LHCN-M2 (cell line): Measurements from ENCODE around the gene UBE2J2. TPM values are rescaled to one million over a fixed set of nuclear protein-coding genes. Genes with fewer than 3 reads are reported as not detected.

Experiments
- DNase-seq: peaks from one replicate; pipeline ENCODE4 v3.0.0-alpha.2; 2012; ENCODE audit warnings: low read depth
- total RNA-seq: library from RNA; depleted of rRNA; stranded (reverse); fragments of >200 nt; gene quantifications from 2 replicates; pipeline ENCODE4 v1.2.3, GENCODE V29; 2014

UBE2J2 gene
- total RNA-seq, 1 experiment from 2014 or later: 62.3 TPM

DNA sequence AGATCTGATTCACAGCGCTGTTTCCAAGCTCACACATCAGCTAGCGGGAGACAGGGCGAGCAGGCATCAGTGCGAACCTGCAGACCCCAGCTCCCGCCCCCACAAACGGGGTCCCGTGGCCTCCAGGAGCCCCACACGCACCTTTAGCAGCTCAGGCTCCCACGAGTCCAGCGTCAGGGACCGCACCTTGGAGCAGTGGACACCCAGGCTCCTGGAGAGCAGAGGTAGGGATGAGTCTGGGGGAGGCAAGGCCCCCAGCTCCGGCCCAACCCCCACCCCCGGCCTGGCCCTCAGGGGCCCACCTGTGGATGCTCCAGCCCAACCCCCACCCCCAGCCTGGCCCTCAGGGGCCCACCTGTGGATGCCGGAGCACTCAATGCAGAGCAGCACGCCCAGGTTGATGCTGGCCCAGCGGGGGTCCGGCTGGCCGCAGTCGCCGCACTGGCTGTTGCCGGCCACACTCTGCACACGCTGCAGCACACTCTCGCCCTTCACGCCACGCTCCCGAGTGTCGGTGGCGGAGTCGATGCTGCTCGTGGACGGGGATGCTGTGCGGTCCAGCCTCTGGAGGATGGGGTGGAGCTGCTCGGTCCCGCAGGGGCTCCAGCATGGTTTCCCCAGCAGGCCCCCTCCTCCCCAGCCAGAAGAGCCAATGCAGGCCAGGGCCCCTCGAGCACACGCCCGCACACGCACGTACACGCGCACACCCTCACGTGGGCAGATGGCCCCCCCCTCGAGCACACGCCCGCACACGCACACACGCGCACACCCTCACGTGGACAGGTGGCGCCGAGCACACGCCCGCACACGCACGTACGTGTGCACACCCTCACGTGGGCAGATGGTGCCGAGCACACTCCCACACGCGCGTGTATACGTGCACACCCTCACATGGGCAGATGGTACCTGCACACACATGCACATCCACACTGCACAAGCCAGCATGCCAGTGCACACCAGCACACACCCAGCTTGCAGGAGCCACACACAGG is 22.7 kb upstream of the UBE2J2 start:
- no peak for DNase-seq

DNA sequence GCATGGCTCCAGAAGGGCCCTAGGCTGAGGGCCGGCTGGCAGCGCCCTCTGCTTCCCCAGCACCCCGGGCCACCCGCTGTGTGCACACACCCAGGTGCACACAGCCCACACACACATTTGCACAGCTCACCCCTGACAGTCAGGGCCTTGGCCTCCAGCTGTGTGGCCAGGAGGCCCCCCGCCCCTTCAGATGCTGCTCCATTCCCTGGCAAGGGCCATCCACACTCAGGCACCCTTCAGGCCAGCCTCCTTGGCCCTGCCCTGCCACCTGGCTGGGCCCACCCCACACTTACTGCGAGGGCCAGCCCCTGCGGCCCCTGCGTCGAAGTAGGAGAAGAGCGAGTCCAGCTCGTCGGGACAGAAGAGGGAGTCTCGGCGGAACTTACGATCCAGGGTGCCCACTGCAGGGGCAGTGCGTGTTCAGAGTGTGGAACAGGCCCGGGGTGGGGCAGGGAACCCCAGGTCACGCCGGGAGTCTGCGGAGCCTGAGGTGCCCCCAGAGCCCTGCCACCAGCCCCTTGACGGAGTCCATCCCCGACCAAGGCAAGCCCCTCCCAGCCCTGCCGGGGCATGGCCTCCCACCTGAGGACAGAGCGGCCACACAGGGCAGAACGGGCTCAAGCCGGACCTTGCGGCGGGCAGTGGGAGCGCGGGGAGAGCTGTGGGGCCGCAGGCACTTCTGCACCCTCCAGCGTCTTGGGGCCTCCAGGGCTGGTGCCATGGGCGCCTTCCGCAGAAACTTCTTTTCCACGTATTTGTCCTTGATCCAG is 21.7 kb upstream of the UBE2J2 start:
- no peak for DNase-seq

DNA sequence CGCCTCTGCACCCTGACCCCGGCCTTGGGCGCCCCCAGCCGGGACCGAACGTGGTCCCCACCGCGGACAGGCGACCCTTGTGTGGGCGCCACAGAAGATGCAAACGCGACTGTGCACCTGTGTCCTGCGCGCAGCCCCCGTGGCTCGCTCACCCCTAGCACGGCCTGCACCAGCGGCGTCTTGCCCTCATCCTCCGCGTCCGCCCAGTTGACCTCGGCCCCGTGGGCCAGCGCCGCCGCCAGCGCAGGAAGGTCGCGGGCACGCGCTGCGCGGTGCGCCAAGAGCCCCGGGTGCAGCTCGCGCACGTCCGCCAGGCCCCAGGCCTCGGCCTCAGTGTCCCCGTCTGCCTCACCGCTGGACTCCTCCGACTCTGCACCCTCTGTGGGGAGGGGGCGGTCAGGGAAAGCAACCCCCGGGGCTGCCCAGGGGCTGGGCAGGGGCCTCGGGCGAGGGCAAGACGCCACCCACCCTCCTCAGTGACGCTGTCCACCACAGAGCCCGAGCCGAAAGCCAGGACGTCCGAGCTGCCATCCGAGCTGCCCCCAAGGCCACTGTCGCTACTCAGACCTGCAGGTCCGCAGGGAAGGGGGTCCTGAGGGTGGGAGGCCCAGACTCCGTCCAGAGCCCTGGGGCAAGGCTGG is 20.7 kb upstream of the UBE2J2 start:
- no peak for DNase-seq

DNA sequence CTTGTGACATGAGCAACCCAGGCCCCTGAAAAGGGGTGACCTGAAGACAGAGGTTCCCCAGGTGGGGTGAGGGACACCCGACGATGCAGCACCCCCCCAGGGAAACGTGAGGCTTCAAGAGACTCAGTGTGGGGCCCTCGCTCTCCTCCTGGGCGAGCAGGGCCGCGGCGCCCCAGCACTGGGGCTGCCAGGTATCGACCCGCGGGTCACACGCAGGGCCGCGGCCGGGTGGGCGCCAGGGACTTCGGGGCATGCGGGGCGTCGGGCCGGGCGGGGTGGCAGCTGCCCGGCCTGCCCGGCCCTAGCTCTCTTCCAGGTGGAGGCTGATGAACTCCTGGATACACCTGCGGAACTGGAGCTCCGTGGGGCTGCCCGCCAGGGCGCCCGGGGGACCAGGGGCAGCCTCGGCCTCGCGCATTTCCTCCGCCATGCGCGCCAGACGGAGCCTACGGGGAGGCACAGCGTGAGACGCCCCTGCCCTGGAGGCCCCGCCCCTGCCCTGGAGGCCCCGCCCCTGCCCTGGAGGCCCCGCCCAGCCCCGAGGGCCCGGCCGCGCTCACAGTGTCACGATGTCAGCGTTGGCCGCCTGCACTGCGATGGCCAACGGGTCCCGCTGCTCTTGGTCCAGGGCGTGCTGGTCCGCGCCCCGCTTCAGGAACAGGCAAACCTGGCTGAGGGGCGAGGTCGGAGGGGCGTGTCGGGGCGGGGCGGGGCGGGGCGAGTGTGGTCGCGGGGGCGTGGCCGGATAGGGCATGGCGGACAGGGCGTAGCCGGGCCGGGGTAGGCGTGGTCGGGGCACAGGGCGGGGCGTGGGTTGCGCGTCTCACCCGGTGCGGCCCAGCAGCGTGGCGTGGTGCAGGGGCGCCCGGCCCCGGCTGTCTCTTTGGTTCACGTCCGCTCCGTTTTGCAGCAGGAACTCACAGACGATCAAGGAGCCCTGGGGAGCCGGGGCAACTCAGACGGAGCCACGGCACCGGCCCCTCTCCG is 19.9 kb upstream of the UBE2J2 start:
- DNase-seq: no peak

DNA sequence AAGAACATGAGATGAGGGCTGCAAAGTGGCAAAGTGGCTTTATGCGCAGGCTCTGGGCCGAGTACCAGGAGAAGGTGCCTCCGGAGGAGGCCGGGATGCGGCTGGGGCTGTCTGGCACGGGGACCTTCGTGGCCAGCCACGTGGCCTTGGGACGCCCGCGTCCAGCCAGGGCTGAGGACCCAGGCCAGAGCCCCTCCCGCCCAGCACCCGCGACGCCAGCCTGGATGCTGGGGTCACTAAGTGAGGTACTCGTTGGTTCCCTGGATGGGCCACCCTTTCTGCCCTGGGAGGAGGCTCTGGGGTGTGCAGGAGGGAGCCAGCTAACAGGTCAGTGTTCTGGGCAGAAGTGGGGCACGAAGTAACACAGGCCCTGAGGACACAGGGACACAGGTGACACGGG is 19.2 kb upstream of the UBE2J2 start:
- no peak for DNase-seq

DNA sequence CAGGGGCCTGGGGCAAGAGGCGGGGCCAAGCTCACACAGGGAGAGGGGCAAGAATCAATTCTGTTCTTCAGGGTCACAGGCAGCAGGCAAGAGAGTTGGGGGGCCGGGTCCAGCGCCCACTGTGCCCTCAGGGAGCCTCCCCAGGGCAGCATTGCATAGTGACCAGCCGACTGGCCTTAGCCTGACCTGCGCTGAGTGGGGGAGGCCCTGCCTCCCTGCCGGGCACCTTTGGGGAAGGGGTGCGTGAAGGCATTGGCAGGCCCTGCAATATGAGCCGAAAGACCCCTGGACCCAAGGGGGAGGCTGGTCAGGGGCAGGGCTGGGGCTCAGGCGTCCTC is 18.8 kb upstream of the UBE2J2 start:
- no peak for DNase-seq

DNA sequence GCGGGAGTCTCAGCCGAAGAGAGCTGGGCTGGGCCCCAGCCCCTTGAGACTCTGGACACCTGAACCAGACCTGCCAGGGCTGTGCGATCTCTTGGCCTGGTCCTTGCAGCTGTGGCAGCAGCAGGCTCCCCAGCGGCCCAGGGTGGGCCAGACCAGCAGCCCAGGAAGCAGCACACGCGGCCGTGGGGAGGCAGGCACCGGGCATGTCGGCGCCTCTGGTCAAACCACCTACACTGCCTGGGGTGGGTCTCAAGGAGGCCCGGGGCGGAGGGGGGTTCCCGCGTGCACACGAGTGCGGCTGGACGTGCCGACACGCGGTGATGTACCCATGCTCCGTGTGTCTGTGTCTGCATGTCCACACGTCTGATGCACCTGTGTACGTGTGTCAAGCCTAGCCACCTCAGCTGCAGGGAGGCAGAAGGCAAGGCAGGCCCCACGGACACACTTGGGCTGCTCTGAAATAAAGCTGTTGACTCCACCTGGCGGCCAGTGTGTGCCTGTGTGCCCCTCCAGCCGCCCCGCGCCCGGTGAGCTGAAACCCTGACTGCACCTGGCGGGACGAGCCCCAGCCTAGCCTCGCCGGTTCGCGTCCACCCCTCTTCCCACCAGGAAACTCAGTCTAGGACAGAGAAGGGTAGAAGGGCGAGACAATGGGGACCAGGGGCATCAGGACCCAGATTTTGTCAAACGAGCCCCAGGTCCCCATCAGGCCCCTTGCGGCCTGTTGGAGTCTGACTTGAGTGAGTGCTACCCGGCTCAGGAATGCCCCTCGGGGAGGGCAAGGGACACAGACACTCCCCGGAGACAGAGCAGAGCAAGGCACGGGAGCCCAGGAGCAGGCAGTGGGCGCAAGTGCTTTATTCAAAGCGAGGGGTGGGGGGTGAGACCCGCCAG is 18.1 kb upstream of the UBE2J2 start:
- peak; percentile 43 for DNase-seq

DNA sequence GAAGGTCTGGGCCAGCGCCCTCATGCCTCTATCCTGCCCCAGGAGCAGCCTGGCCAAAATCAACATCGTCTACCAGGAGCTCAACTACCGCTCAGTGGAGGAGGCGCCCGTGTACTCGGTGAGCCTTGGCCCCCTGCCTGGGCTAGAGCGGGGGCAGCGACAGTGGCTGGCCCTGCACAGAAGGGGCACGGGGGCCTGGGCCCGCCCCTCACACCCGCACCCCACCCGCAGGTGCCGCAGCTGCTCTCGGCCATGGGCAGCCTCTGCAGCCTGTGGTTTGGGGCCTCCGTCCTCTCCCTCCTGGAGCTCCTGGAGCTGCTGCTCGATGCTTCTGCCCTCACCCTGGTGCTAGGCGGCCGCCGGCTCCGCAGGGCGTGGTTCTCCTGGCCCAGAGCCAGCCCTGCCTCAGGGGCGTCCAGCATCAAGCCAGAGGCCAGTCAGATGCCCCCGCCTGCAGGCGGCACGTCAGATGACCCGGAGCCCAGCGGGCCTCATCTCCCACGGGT is 17.4 kb upstream of the UBE2J2 start:
- DNase-seq: no peak

DNA sequence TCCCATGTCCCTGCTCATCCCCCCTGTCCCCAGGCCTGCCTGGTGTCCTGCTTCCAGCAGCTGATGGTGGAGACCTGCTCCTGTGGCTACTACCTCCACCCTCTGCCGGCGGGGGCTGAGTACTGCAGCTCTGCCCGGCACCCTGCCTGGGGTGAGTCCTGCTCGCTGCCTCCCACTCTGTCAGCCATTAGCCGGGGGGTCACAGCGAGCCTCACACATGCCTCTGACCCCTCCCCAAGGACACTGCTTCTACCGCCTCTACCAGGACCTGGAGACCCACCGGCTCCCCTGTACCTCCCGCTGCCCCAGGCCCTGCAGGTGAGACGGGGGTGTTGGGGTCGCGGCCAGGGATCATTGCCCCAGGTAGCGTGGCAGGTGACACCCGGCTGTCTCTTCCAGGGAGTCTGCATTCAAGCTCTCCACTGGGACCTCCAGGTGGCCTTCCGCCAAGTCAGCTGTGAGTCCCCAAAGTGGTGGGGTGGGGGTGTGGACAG is 16.6 kb upstream of the UBE2J2 start:
- DNase-seq: no peak

DNA sequence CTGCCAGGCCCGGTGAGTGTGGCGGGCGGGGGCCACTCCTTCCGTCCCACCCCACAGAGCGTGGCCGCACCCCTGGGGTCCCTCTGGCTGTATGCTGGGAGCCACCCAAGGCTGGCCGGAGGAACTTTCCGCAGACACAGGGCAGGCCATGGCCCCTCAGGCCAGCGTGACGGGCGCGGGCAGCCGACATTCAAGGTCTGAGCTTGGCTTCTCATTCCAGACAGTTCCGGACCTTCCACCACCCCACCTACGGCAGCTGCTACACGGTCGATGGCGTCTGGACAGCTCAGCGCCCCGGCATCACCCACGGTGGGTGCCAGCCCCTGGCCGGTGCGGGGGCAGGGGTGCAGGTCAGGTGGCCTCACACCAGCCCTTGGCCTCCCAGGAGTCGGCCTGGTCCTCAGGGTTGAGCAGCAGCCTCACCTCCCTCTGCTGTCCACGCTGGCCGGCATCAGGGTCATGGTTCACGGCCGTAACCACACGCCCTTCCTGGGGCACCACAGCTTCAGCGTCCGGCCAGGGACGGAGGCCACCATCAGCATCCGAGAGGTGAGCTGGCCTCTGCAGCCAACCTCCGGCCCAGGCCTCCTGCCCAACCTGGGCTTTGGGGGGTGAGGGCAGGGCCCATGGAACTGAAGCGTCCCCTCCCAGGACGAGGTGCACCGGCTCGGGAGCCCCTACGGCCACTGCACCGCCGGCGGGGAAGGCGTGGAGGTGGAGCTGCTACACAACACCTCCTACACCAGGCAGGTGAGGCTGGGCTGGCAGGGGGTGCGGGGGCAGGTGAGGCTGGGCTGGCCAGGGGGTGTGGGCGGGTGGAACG is 13.8 kb upstream of the UBE2J2 start:
- DNase-seq: no peak

DNA sequence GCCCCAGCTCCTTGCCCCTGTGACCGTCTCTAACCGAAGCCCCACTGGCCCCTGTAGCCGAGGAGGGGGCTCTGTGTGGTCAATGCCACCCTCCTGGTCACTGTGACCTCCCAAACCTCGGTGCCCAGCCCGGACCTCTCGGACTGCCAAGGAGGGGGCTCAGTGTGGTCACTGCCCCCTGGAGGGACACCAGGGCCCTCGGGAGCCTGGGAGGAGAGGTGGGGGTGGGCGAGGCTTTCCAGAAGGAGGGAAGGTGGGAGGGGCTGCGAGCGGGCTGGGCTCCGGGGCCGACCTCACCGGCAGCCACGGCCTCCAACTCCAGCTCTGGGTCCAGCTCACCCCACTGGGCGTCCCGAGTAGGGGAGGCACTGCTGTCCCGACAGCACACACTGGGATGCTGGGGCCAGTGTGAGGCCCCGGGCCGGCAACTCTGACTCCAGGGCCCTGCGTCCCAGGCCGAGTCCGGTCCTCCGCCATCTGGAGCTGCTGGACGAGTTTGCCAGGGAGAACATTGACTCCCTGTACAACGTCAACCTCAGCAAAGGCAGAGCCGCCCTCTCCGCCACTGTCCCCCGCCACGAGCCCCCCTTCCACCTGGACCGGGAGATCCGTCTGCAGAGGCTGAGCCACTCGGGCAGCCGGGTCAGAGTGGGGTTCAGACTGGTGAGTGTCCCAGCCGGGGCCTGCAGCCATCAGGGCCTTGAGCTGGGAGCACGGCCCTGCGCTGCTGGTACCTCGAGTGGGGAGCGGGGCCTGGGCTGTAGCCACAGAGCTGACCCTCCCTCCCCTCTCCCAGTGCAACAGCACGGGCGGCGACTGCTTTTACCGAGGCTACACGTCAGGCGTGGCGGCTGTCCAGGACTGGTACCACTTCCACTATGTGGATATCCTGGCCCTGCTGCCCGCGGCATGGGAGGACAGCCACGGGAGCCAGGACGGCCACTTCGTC is 12.9 kb upstream of the UBE2J2 start:
- DNase-seq: no peak

DNA sequence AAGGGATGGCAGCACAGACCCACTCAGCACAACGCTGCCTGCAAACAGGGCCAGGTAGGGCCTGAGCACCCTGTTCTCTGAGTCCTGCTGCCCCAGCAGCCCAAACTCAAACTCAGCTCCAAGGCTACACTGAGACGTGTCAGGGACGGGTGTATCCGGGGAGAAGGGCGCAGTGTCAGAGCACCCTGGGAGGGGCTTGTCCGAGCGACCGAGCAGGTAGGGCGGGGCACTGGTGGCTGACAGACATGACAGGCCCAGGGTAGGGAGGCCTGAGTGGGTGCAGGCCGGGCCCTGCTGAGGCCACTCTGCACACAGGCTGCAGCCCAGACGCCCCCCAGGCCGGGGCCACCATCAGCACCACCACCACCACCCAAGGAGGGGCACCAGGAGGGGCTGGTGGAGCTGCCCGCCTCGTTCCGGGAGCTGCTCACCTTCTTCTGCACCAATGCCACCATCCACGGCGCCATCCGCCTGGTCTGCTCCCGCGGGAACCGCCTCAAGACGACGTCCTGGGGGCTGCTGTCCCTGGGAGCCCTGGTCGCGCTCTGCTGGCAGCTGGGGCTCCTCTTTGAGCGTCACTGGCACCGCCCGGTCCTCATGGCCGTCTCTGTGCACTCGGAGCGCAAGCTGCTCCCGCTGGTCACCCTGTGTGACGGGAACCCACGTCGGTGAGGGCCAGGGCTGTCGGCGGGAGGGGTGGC is 12.1 kb upstream of the UBE2J2 start:
- DNase-seq: no peak

DNA sequence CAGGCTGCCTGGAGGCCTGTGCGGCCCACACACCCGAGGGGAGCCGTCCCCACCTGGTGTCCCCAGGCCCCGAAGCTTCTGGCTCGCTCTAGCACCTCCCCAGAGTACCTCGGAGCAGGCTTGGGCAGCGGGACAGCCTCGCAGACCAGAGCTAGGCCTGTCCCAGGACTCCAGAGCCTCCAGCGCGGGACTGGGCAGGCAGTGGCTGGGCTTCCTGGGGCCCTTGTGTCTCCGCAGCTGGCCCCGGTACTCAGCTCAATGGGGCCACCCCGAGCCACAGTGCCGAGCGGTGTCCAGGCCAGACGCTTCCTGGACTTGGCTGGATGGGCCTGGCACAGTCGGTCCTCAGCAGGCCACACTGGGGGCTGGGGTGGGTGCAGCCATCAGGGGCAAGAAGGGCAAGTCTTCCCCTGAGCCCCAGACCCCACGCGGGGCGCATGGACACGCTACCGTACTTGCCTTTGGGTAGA is 11.5 kb upstream of the UBE2J2 start:
- DNase-seq: no peak

DNA sequence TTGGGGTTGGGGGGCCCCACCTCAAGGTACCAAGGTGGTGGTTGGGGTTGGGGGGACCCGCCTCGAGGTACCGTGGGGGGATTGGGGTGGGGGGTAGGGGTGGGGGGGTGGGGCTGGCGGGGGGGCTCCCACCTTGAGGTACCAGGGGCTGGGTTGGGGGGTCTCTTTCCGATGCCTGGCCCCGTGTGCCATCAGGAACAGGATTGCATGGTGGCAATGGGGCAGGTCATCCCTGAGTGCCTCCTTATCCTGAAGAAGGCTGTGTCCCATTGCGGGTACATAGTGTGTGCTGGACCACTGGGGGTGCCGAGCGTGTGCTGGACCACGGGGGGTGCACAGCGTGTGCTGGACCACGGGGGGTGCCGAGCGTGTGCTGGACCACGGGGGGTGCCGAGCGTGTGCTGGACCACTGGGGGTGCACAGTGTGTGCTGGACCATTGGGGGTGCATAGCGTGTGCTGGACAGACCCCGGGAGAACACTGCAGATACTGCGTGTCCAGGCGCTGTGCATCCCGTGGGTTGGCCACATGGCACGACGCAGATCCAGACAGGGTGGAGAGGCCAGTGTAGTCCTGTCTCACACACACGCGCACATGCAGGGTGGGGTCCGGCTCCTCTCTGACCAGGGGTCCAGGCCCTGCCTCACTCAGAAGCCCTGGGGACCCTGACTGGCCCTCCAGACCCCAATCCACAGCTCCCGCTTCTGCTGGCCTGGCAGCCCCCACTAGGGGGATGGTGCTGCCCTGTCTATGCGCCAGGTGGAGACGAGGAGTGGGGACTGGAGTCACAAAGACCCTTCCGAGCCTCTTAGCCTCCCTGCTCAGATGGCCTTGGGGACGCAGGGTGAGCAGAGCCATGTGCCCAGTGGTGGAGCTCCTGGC is 10.8 kb upstream of the UBE2J2 start:
- no peak for DNase-seq

DNA sequence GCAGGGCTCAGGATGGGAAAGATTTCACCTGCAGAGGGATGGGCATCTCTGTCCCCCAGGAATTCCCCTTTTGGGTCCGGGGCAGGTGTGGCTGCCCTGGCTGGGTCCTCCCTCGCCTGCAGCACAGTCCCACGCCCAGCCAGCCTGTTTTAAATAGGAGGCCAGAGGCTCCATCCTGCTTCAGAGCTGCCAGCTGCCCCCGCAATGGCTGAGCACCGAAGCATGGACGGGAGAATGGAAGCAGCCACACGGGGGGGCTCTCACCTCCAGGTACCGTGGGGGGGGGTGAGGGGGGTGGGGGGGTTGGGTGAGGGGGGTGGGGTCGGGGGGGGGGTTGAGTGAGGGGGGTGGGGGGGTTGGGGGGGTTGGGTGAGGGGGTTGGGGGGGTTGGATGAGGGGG is 10.2 kb upstream of the UBE2J2 start:
- DNase-seq: no peak

DNA sequence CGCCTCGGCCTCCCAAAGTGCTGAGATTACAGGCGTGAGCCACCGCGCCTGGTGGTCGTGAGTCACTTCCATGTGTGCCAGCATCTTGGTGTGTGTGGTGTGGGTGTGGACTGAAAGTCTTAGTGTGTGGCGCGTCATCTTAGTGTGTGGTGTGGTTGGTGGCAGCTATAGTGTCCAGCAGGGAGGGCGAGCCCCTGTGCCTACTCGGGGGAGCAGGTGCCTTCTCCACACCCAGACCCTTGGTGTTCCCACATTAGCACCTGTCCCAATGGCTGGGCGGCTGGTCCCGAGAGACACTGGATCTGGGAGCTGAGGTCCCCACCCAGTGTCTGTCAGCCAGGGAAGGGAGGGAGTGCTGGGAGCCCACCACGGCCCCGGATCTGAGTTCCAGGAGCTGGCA is 9.3 kb upstream of the UBE2J2 start:
- peak; percentile 70 for DNase-seq
